Measurements from ENCODE around the gene RNU7-1.

DNA sequence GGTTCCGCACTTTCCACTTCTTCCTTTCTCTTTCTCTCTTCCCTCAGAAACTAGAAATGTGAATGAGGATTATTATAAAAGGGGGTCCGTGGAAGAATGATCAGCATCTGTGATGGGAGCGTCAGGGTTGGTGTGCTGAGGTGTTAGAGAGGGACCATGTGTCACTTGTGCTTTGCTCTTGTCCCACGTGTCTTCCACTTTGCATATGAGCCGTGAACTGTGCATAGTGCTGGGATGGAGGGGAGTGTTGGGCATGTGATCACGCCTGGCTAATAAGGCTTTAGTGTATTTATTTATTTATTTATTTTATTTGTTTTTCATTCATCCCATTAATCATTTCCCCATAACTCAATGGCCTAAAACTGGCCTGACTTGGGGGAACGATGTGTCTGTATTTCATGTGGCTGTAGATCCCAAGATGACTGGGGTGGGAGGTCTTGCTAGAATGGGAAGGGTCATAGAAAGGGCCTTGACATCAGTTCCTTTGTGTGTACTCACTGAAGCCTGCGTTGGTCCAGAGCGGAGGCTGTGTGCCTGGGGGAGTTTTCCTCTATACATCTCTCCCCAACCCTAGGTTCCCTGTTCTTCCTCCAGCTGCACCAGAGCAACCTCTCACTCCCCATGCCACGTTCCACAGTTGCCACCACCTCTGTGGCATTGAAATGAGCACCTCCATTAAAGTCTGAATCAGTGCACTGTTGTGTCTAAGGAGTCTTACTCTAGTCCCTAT is 20.4 kb upstream of the RNU7-1 start:
- TF ChIP-seq, protein P1, sequence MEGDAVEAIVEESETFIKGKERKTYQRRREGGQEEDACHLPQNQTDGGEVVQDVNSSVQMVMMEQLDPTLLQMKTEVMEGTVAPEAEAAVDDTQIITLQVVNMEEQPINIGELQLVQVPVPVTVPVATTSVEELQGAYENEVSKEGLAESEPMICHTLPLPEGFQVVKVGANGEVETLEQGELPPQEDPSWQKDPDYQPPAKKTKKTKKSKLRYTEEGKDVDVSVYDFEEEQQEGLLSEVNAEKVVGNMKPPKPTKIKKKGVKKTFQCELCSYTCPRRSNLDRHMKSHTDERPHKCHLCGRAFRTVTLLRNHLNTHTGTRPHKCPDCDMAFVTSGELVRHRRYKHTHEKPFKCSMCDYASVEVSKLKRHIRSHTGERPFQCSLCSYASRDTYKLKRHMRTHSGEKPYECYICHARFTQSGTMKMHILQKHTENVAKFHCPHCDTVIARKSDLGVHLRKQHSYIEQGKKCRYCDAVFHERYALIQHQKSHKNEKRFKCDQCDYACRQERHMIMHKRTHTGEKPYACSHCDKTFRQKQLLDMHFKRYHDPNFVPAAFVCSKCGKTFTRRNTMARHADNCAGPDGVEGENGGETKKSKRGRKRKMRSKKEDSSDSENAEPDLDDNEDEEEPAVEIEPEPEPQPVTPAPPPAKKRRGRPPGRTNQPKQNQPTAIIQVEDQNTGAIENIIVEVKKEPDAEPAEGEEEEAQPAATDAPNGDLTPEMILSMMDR (IDR thresholded peaks at IDR 0.05), result no peak
- TF ChIP-seq POLR2A (IDR thresholded peaks at IDR 0.05), result no peak

Data from Peyer's patch (tissue), 4 donors.